GM21423 (cell line): ENCODE results near the gene CELA1.
"Not testable (repeated sequence)": the region's sequence is repeated elsewhere in the genome, so short reads cannot be mapped to it uniquely, and the experiment has no call there.

ENCODE experiments used
- ATAC-seq: cut with Tn5 transposase; IDR thresholded peaks from one replicate; pipeline ENCODE4 v1.9.1; 2021; ENCODE audit warnings: mild to moderate bottlenecking, moderate library complexity; ENCODE audit not compliant: unreplicated experiment

Gene CELA1

GRCh38 chr12:51349026-51349425 lies 2.5 kb upstream of the CELA1 start:
- no peak for ATAC-seq

DNA sequence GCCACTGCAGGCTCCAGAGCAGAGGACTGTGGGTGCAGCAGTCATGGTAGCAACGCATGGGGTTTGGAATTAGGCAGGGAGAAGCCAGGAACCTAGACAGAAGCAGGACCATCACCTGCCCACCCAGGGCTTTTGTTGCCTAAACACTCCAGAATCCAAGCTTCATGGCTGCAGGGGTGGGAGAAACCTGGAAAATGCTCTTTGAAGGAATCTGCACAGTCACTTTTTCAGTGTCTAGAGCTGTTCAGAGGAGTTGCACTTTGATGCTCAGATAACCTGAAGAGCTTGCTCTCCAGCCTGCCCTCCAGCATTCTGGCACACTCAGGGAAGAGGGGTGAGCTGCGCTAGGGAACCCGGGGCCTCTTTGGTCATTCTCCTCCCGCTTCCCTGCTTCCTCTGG lies 1.6 kb upstream of the CELA1 start:
- no peak for ATAC-seq

- ATAC-seq = no peak
Observed at GRCh38 chr12:51345681-51346080, 798 bp downstream of the CELA1 start.

- no peak for ATAC-seq
Observed at GRCh38 chr12:51343201-51343600, 3.3 kb downstream of the CELA1 start.

DNA sequence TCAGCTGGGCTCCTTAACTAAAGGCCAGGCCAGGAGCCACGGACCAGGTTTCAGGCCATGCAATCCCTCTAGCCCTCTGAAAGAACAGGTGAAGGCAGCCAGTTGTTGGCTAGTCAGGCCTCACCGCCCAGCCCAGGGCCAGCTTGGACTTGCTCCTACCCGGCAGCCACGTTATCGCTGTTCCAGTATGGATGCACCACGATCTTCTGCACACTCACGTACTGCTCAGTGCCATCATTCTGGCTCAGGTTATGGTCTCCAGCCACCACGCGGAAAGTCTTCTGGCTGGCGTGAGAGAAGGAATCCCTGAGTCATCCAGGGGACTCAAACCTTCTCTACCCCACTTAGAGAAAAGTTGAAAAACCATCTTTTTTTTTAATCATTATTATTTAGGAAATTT lies 4.1 kb downstream of the CELA1 start:
- ATAC-seq = no peak

GRCh38 chr12:51341251-51342007 lies 5.0 kb downstream of the CELA1 start:
- peak; percentile 72 for ATAC-seq

DNA sequence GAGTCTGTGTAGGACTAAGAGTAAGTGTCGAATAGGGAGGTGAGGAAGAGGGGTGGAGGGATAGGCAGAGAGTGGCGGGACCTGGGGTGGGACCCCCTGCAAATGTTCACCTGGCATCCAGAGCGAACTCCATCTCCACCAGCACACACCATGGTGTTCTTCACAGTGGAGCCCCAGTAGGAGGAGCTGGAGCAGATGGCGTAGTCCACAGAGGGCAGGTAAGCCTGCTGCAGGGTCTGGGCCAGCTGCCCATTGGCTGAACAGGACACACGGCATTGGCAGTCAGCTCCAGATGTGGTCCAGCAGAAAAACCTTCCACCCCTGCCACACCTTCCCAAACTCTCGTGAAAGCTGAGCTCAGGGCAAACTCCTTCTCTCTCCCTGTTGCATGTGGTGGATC lies 6.7 kb downstream of the CELA1 start:
- no peak for ATAC-seq

- ATAC-seq = not testable (repeated sequence)
Observed at GRCh38 chr12:51337336-51337735, 9.1 kb downstream of the CELA1 start.

DNA sequence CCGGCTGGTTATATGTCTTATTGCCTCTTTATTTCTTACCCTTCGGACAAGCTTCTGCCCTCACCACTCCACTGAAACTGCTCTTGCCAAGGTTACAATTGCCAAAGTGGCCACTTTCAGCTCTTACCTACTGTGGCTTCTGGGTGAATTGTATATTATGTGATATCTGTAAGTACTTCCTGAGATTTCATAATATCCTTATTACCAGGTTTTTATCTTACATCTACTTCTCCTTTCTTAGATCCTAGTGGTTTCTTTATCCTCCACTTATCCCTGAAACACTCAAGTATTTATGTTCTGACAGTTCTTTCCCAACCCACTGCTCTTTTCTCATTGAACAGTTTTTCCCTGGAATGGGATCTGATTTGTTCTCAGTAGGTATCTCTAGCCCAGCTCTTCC lies 10.5 kb downstream of the CELA1 start:
- no peak for ATAC-seq

GRCh38 chr12:51334764-51335163 lies 11.7 kb downstream of the CELA1 start:
- no peak for ATAC-seq

- no peak for ATAC-seq
Observed at GRCh38 chr12:51333536-51333935, 12.9 kb downstream of the CELA1 start.

GRCh38 chr12:51330186-51330585 lies 16.3 kb downstream of the CELA1 start:
- ATAC-seq = no peak

GRCh38 chr12:51329742-51330141 lies 16.7 kb downstream of the CELA1 start:
- no peak for ATAC-seq

- no peak for ATAC-seq
Observed at GRCh38 chr12:51328587-51328986, 17.9 kb downstream of the CELA1 start.

- peak; percentile 39 for ATAC-seq
Observed at GRCh38 chr12:51326698-51327439, 19.6 kb downstream of the CELA1 start.

- no peak for ATAC-seq
Observed at GRCh38 chr12:51324953-51325352, 21.5 kb downstream of the CELA1 start.

- ATAC-seq = peak; percentile 68
Observed at GRCh38 chr12:51323966-51324895, 22.2 kb downstream of the CELA1 start, which contains the start of gene BIN2. Gene BIN2, minus strand, starts transcription at chr12:51324174. Its CDS starts 72 bp downstream, at chr12:51324102.

GRCh38 chr12:51323317-51323960 lies 23.0 kb downstream of the CELA1 start:
- ATAC-seq = peak; percentile 33

- ATAC-seq = no peak
Observed at GRCh38 chr12:51322452-51322851, 24.0 kb downstream of the CELA1 start.

GRCh38 chr12:51321882-51322281 lies 24.6 kb downstream of the CELA1 start:
- ATAC-seq = no peak
